ENCODE data around the gene RALA. TPM values are rescaled to one million over a fixed set of nuclear protein-coding genes. Genes with fewer than 3 reads are reported as not detected.

RALA gene
- total and polyA plus RNA-seq, 10 of the 15 experiments (the other 5 are each of a cell fraction or from before 2014, with no cell fraction given) = 7.5 to 53.3 (median 23.1) TPM

- RAD21 ChIA-PET (ENCODE audit: unreplicated experiment) = no interaction called here
- Histone ChIP-seq H3K4me3 (no peak overlapping the region), H3K79me2 (ENCODE audit: control insufficient read depth, insufficient read depth, low read length) (peaks cover 6% of the 10 kb centered on the region), H3K27ac (ENCODE audit: control insufficient read depth, insufficient read depth) (no peak overlapping the region), H4K20me1 (ENCODE audit: control insufficient read depth, insufficient read depth) (no peaks in the 10 kb centered on the region), H3K9ac (ENCODE audit: control insufficient read depth, insufficient read depth, low read length) (no peak overlapping the region), H3K27me3 (replicated peaks in 1 of 2; ENCODE audit: control insufficient read depth in 2 of 2, insufficient read depth in 2 of 2, low read length in 1 of 2) (no peaks in the 10 kb centered on the region), H3K4me2 (ENCODE audit: control insufficient read depth, insufficient read depth) (no peak overlapping the region), H2AFZ (ENCODE audit: control insufficient read depth, low read depth, low read length) (no peak overlapping the region), H3K36me3 (ENCODE audit: control insufficient read depth in 2 of 2, insufficient read depth in 2 of 2, low read length in 1 of 2) (no peaks in the 10 kb centered on the region), H3K9me3 (replicated peaks; ENCODE audit: control insufficient read depth, insufficient read depth, low read length) (peaks cover under 1% of the 10 kb centered on the region; the same call in 2 of the 3 replicates), H3K4me1 (ENCODE audit: control insufficient read depth, insufficient read depth, low read length) (peaks cover 9% of the 10 kb centered on the region)
- 94% methylated on average over 3 of the region's 3 CpGs for WGBS (ENCODE audit: insufficient coverage, insufficient replicate concordance, low lambda C conversion rate, missing lambda C conversion rate)
- POLR2A ChIA-PET = no interaction called here
- CTCF ChIA-PET = interaction anchor here (1.1 kb wide), 1 partner anchor 10 kb away, joined by 3 read pairs; no protein-coding TSS in a partner anchor
- BruUV-seq (replicated peaks) = no TSS peak
- FAIRE-seq (no peak), DNase-seq (ENCODE audit: low read depth, low spot score) (no peak), ATAC-seq (no peak)
- SMC1A ChIA-PET (ENCODE audit: uncharacterized antibody, unreplicated experiment) = interaction anchor here (0.6 kb wide), 1 partner anchor 172 kb away, joined by 3 read pairs; no protein-coding TSS in a partner anchor
- in situ Hi-C loops (cut with MboI) = no loop called here
- intact Hi-C loops (cut with micrococcal nuclease; ENCODE audit: unreplicated experiment) = no loop called here
- no peak for TF ChIP-seq POLR2A (IDR thresholded peaks at IDR 0.05; ENCODE audit: low read depth, low read length)
- TF ChIP-seq STAT3 (IDR thresholded peaks at IDR 0.05; ENCODE audit: low read depth, low read length) = no peak
- TF ChIP-seq JUND (IDR thresholded peaks at IDR 0.05; ENCODE audit: low read depth, low read length) = no peak
- TF ChIP-seq RELA (IDR thresholded peaks at IDR 0.05; ENCODE audit: borderline replicate concordance, partially characterized antibody) = no peak
- TF ChIP-seq ESRRA (IDR thresholded peaks at IDR 0.05; ENCODE audit: low read length) = no peak
These were observed 58.6 kb downstream of the RALA start for GRCh38 chr7:39681887-39682441.

GRCh38 chr7:39683216-39683845 lies 60.0 kb downstream of the RALA start:
- intact Hi-C loops (cut with micrococcal nuclease; ENCODE audit: unreplicated experiment) (no loop called here), in situ Hi-C loops (cut with MboI) (no loop called here)
- H3K79me2 ChIP-seq (ENCODE audit: control insufficient read depth, insufficient read depth, low read length) = peaks cover 6% of the 10 kb centered on the region
- RAD21 ChIA-PET (ENCODE audit: unreplicated experiment) = interaction anchor here (1.3 kb wide), 1 partner anchor 9 kb away, joined by 3 read pairs; no protein-coding TSS in a partner anchor
- H3K4me3 ChIP-seq = no peak overlapping the region
- H4K20me1 ChIP-seq (ENCODE audit: control insufficient read depth, insufficient read depth) = no peaks in the 10 kb centered on the region
- no peak overlapping the region for H3K27ac ChIP-seq (ENCODE audit: control insufficient read depth, insufficient read depth)
- no peak overlapping the region for H3K9ac ChIP-seq (ENCODE audit: control insufficient read depth, insufficient read depth, low read length)
- no TSS peak for BruUV-seq (replicated peaks)
- no peak overlapping the region for H2AFZ ChIP-seq (ENCODE audit: control insufficient read depth, low read depth, low read length)
- ATAC-seq (no peak), DNase-seq (ENCODE audit: low read depth, low spot score) (no peak), FAIRE-seq (no peak)
- peaks cover 9% of the 10 kb centered on the region for H3K4me1 ChIP-seq (ENCODE audit: control insufficient read depth, insufficient read depth, low read length)
- SMC1A ChIA-PET (ENCODE audit: uncharacterized antibody, unreplicated experiment) = interaction anchor here (0.8 to 1.5 kb wide), 6 partner anchors 11 to 108 kb away, joined by 3 to 10 read pairs (median 4); no protein-coding TSS in a partner anchor
- H3K36me3 ChIP-seq (ENCODE audit: control insufficient read depth in 2 of 2, insufficient read depth in 2 of 2, low read length in 1 of 2) = peaks cover 1 to 3% of the 10 kb centered on the region in 2 experiments; a peak in 1 of 4 replicates
- CTCF ChIA-PET = interaction anchor here (0.6 to 1.4 kb wide), 3 partner anchors 52 to 103 kb away, joined by 3 to 5 read pairs (median 4); no protein-coding TSS in a partner anchor
- WGBS (ENCODE audit: insufficient coverage, insufficient replicate concordance, low lambda C conversion rate, missing lambda C conversion rate) = 93% methylated on average over 2 of the region's 2 CpGs
- no peak overlapping the region for H3K4me2 ChIP-seq (ENCODE audit: control insufficient read depth, insufficient read depth)
- H3K9me3 ChIP-seq (replicated peaks; ENCODE audit: control insufficient read depth, insufficient read depth, low read length) = no peaks in the 10 kb centered on the region
- POLR2A ChIA-PET = no interaction called here
- no peaks in the 10 kb centered on the region for H3K27me3 ChIP-seq (replicated peaks in 1 of 2; ENCODE audit: control insufficient read depth in 2 of 2, insufficient read depth in 2 of 2, low read length in 1 of 2)
- TF ChIP-seq PRDM15 (CRISPR knock-in tag; IDR thresholded peaks at IDR 0.05) (no peak), RELB (IDR thresholded peaks at IDR 0.05; ENCODE audit: low read depth) (no peak), NBN (IDR thresholded peaks at IDR 0.05) (no peak), SPI1 (IDR thresholded peaks at IDR 0.05; ENCODE audit: borderline replicate concordance, insufficient read depth, low read depth, low read length) (no peak)
